ENCODE measurements around the gene LOXL3.

GRCh38 chr2:74495440-74495839 is 58.3 kb downstream of the LOXL3 start:
- TF ChIP-seq EZH2 (IDR thresholded peaks at IDR 0.05; ENCODE audit: low read length) (no peak), CTCF (optimal IDR thresholded peaks at IDR 0.05 in 1 of 3, IDR thresholded peaks at IDR 0.05 in 1 of 3, conservative IDR thresholded peaks at IDR 0.05 in 1 of 3; ENCODE audit: extremely low read depth in 1 of 3, insufficient read depth in 2 of 3, low read length in 3 of 3) (no peak)

All from keratinocyte (primary cell).